PC-9 (cell line): ENCODE results near the gene GTF2F2.

ENCODE experiments used
- EZH2 ChIP-seq: fragments of 200-600 bp; sonication (generic); IDR thresholded peaks from 2 replicates; pipeline ENCODE4 v1.8.0; 2017; ENCODE audit warnings: antibody characterized with exemption, low read depth
- TF ChIP-seq, protein P1 (sequence below): fragments of 200-600 bp; sonication (generic); conservative IDR thresholded peaks from 2 replicates; pipeline ENCODE4 v1.6.1; 2017; ENCODE audit warnings: mixed run types, antibody characterized with exemption, mild to moderate bottlenecking, moderate library complexity

DNA sequence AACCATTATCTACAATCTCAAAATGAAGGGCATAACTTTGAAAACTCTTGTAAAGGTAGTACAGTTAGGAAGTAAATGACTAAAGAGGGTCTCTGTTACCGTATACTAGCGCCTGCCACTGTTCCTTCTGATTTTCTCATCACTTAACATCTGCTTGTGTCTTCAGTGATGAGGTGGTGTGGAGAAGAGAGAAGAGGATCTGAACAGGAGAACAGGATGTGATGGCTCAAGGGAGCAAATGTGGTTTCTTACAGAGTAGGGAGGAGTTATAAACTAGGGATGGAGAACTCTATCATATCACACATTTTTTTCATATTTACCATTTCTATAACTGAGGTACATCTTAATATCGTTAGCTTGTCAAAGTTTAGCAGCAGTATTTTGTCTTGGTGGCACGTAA lies 79.4 kb downstream of the GTF2F2 start:
- TF ChIP-seq, protein P1, sequence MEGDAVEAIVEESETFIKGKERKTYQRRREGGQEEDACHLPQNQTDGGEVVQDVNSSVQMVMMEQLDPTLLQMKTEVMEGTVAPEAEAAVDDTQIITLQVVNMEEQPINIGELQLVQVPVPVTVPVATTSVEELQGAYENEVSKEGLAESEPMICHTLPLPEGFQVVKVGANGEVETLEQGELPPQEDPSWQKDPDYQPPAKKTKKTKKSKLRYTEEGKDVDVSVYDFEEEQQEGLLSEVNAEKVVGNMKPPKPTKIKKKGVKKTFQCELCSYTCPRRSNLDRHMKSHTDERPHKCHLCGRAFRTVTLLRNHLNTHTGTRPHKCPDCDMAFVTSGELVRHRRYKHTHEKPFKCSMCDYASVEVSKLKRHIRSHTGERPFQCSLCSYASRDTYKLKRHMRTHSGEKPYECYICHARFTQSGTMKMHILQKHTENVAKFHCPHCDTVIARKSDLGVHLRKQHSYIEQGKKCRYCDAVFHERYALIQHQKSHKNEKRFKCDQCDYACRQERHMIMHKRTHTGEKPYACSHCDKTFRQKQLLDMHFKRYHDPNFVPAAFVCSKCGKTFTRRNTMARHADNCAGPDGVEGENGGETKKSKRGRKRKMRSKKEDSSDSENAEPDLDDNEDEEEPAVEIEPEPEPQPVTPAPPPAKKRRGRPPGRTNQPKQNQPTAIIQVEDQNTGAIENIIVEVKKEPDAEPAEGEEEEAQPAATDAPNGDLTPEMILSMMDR, result no peak
- TF ChIP-seq EZH2, result no peak
